ENCODE data around the gene CWC27.

- TF ChIP-seq POLR2A (IDR thresholded peaks at IDR 0.05) (no peak), EP300 (IDR thresholded peaks at IDR 0.05) (no peak)
- TF ChIP-seq, protein P1, sequence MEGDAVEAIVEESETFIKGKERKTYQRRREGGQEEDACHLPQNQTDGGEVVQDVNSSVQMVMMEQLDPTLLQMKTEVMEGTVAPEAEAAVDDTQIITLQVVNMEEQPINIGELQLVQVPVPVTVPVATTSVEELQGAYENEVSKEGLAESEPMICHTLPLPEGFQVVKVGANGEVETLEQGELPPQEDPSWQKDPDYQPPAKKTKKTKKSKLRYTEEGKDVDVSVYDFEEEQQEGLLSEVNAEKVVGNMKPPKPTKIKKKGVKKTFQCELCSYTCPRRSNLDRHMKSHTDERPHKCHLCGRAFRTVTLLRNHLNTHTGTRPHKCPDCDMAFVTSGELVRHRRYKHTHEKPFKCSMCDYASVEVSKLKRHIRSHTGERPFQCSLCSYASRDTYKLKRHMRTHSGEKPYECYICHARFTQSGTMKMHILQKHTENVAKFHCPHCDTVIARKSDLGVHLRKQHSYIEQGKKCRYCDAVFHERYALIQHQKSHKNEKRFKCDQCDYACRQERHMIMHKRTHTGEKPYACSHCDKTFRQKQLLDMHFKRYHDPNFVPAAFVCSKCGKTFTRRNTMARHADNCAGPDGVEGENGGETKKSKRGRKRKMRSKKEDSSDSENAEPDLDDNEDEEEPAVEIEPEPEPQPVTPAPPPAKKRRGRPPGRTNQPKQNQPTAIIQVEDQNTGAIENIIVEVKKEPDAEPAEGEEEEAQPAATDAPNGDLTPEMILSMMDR (IDR thresholded peaks at IDR 0.05): no peak
Observed at GRCh38 chr5:65061250-65061973, 292.7 kb downstream of the CWC27 start.
